ENCODE data around the gene MVB12B.

The MVB12B gene

DNA sequence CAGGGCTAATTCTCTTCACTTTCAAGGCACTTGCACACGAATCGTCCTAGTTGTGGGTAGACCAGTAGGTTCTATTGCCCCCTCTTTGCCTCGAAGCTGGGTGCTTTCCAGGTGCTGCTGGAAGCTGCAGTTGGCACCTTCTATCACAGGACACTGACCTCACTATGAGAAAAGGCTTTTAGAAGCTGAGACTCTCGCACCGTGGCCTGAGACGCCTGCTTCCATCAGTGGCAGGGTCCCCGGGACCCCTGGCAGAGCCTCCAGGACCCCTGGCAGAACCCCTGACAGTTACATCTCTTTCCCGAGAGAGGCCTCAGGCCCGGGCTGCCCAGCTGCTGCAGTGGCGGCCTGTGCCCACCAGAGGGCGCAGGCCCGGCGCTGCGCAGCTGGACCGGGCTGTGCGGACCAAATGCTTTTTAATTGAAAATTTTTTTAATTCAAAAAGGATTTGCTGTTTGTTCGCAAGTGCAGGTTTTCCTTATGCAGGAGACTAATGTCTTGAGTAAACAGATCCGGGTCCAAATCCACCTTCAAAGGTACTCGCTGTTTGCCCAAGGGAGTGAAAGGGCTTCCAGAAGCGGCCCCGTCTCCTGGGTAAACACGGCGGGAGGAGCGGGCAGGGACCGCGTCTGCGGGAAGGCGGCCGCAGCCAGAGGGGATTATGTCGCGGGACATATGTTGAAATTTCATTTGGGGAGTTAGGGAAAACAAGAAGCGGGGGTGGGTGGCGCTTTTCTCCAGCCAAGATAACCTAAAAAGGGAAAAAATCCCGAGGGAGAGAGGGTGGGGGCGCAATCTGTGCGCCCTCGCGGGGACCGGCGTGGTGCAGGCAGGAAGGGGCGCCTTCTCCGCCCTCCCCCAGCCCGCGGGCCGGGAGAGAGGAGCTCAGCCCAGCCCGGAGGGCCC, 172.6 kb downstream of the MVB12B start:
- DNase-seq = peak; percentile 81

DNA sequence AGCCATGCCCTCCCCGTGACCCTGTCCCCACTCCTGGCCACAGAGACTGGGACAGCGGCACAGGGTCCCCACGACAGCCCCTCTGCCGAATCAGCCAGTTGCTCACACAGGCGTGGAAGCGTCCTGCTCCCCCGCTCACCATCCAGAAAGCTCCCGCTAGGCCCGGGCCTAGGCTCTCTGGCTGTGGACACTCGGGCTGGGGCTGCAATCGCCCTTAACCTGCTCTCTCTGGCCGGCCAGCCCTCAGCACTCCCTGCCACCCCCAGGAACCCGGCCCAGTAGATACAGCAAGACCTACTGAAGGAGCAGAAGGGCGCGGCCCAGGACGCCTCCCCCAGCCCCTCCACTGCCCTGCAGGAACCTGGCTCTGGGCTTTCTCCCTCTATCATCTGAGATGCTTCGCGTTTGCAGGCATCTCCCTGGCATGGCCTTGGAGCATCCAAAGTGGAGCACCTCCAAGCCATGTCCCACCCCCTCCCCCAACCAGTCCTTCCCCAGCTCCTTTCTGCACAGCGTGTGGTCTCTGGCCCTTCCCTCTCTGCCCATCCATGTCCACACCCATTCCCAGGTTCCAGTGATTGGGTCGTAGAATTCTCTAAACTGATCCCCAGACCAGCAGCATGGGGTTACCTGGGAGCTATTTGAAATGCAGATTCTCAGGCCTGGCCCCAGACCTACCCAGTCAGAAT, 173.4 kb downstream of the MVB12B start:
- DNase-seq = no peak

DNA sequence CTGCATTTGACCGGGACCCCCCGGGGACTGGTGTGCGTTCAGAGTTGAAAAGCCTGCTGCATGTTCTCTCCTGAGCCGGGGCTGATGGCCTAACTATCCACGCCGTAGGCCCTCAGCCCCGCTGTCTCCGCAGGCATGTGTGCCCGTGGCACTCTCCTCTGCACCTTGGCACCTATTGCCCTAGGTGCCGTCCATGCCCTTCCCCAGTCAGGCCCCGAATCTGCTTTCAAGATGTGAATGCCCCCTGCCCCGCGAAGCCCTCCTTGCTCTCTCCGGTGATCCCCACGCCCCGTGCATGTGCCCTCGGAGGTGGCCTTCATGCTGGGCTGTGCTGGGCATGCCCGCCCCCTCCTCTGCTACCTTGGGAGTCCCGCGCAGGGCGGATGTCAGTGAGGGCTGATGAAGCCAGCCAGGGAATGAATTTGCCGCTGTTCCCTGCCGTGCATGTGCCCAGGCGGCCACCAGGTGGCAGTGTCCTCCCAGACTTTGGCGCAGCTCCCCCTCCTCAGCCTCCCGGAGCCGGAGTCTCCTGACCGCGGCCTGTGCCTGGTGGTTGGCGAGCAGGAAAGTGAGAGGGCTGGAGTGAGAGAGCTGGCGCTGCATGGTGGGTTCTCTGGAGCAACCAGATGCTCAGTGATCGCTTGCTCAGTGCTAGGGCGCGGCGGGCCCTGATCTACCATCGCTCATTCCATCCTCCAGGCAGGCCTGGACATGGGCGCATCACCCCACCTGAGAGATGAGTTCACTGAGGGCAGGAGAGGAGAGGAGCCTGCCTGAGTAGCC, 174.2 kb downstream of the MVB12B start:
- DNase-seq = peak; percentile 92

DNA sequence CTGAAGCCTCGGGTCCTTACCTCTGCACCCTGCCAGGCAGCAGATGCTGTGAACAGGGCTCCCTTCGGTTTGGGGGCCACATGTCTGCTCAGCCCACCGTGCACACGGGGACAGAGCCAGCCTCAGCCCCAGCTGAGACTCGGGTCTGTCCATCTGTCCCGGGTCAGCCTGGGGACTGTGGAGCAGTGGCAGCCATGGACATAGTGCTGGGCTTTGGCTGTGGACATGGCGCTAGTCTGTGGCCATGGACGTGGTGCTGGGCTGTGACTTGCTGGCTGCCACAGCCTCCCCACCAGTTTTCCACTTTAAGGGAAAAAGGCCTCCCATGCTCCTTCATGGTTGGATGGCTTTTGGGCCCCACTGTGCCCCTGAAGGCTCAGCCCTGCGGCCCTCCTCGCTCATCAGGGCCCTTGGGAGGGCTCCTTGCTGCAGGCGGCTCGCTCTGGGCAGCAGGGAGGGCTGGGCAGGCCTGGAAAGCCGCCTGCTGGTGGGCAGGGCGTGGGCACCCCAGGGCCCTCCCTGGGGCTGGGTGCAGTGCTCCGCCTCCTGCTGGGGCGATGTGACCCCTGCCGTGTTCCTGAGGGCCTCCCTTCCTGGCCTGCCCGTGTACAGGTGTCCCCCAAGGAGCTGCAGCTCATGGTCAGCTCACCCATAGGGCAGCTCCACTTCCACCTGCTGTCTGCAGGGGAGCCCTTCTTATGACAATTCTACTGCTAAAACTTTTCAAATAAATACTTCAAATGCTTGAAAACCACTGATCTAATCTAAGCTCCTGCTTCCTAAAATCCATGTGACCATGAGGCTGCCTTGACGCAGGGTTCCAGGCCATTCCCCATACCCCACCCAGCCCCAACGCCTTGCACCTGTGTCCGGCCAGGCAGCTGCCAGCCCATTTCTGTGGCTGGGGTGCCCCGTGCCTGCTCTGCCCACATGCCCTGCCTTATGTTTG, 175.0 kb downstream of the MVB12B start:
- DNase-seq = no peak

DNA sequence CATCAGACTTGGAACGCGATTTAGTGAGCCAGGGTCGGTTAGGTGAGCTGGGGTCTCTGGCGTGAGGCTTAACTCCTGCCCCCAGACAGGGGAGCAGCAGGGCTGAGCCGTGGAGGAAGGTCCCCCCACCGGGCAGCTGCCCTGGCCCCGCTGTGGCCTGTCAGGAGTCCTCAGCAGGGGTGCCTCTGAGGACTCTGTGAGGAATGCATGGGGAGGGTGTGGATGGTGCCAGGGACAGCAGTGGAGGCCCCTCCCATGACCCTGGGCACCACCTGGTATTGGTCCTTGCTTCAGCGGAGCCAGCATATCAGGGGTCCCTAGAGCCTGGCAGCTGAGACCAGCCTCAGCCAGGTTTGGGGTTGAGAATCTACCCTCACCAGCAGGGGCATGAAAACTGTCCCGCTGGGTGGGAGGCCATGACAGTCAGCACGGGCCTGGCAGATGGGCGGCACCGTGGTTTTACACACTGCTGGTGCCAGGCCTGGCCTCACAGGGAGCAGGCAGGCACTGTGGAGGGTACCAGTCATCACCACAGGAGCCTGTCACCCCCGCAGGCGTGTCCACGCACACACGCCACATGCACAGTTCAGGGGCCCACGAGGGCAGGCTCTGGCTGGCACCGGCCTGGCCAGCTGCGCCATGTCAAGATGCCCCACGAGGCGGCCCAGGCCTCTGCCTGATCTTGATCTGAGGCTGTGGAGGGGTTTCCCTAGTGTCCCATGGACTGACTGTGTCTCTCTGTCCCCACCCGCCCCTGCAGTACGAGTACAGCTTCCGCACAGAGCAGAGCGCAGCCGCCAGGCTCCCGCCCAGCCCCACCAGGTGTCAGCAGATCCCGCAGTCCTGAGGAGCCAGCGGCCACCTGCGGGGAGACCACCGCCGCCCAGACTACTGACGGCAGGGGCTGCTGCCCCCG, 176.0 kb downstream of the MVB12B start:
- DNase-seq = no peak

DNA sequence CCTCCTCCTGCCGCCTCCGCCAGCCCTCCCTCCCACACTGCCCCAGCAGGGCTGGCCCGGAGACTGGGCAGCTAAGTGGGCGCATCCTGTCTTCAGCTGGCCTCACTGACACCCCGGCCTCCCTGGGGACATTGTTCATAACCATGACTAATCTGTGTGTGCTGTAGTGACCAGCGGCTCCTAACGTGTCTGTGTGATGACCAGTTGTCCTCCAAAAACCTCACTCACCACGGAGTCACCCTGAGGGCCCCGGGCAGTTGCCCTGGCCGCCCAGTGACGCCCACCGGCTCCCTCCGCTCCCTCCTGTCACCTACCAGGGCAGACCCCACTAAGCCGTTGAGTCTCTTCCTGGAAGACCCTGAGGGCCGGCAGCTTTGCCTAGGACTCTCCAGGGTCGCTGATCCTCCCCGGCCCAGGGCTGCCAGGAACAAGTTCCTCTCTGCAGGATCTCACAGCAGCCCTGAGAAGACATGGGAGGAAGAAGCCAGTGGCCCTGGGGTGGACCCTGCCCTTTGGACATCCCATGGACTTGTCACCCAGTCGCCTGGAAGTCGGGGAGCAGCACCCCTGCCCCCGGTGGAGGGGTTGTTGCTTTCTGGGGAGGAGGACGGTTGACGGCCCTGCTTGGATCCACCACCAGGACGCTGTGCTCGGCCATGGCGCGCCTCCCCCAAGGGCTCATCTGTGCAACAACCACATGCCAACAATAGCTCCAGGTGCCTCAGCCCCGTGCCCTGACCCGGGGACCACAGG, 176.9 kb downstream of the MVB12B start:
- DNase-seq = no peak

DNA sequence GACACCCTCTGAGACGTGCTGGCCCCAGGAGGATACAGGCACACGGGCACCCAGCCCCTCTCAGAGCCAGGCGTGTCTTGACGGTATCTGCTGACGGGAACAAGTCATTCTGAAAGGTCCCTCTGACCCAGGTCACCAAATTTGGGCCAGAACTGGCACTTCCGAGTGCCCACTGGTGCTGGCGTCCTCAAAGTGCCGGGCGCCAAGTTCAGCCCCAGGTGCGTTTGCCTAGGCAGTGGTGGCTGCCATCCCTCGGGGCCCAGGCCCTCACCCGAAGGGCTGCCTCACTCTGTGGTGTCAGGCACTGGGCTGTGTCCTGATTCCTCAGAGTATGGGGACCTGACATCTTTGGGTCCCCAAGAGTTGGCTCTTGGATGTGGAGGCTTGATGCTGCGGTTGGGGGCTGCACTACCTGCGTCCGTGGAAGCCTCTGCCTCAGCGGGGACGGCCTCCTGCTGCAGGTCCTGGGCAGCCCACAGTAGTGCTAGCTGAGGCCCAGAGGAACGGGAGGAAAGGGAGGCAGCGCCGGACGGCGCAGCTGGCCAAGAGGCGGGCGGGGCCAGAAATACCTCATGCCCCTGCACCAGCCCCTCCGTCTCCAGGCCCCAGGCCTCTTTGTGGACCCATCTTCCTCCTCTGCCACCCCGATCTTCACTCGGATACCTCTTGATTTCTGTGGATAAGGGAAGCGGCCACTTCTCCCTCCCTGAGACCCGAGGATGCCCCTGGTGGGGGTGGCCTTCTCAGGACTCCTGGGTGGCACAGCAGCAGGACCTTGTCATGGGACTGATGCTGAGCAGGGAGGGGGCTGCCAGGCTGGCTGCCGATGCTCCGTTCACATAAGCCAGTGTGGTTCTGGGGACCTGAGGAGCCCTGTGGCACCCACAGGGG, 177.7 kb downstream of the MVB12B start:
- DNase-seq = no peak

DNA sequence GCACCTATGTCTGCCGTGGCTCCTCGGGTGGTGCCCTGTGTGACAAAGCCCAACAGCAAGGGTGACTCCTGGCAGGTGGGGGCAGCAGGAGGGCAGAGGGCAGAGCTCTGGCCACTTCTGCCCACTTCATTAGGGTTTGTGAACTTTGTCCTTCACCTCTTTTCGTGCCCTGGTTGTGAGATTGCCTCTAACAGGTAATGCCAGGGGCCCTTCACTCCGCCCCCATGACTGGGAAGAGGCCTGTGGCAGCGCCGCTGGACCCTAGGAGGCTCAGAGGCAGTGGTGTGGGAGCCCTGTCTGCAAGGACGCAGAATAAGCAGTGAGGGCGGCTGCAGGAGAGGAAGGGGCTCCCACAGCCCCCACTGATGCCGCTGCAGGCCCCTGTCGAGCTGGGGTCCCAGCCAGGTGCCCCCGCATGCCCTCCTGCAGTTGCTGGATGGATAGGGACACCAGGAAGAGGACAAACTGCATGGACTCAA, 178.4 kb downstream of the MVB12B start:
- no peak for DNase-seq

DNA sequence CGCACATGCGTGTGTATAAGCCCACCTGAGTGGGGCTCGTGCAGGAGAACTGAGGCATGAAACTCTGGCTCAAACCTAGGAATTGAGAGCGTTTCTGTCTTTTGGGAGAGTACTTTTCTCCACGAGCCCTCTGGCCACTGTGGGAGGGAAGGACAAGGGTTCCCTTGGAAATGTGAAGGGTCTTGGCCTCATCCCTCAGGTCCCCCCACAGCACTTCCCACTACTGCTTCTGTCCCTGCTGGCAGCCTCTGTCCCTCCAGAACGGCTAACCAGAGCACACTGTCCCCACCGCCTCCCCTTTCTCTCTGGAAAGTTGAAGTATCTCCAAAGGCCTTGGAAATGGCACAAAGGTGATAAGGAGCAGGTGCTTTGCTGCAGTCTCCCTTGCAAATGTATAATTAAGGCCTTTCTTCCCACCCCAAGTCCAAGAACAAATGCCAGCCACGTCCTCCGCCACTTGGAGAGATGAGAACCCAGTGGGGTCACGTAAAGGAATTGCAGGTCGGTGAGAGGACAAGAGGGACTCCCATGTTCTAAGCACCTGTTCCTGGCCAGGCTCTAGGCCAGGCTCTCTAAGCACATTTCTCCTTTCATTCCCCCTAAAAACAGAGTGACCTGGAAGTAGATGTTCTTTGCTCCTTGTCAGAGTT, 179.2 kb downstream of the MVB12B start:
- no peak for DNase-seq

DNA sequence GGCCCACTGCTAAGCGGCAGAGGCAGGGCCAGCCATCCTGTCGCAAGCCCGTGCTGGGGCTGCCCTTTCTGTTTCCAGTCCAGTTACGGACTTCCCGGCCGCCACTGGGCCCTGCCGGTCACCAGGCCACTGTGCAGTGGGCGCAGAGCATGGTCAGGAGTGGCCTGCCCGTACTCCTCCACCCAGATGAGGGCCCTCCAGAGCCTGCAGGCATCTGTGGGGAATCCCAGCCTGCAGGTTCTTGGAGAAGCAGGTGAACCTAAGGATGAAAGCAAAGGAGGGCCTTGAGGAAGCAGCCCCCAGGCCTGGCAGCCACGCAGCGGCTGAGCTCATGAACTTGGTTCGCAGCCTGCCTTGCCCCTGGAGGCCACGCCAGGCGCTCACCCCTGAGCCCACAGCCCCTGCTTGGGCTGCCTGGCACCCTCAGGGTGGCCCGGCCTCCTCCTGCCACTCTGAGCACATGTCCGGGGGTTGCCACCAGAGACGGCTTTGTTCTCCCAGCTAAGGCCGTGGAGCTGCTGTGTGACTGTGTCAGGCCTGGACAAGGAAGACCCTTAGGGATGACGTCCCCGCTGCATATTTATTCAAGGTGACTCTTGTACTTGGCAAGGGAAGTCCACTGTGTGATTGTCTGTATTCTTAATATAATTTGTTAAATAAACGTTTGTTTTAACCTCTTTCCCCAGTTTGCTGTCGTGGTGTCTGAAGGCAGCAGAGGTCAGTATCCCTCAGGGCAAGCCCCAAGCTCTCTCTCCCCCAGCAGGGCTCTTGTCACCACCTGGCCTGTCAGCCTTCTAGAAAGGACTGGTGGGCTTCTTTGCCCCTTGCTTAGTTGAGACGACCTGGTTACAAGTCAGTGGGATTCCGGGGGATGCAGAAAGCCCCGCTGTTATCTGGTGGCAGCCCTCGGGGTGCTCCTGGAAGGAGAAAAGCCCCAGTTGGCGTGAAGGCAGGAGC, 180.0 kb downstream of the MVB12B start:
- DNase-seq = no peak

DNA sequence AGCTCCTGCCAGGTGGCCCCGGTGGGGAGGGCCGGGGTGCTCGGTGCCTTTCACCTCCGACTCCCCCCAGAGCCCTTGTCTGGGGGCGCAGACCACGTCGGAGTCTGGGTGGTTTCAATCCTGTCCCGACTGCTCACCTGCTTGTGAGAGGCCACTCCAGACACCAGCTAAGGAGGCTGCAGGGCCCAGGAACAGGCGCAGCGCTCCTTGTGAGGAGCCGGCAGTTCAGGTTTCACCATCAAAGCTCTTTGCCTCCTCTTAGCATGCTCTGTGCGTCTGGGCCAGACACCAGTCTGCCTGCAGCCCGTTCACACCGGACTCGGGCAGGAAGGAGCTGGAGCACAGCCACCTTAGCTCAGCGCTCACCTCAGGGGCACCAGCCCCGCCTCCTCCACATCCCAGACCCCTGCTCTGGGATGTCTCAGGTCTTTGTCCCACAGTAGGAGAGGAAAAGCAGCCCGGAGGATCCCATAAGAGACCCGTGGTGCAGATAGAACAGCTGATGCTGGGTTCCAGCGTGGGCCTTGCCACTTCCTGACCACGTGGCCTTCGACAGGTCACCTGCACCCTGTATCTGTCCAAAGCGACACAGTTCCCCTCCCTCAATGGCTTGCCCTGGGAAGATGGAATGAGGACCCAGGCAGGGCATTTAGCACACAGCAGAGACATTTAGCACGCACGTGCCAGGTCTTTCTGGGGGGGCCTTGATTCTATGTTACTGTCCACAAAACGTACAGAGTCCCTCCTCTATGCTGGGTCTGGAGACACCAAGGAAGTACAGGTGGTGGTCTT, 180.9 kb downstream of the MVB12B start:
- no peak for DNase-seq

DNA sequence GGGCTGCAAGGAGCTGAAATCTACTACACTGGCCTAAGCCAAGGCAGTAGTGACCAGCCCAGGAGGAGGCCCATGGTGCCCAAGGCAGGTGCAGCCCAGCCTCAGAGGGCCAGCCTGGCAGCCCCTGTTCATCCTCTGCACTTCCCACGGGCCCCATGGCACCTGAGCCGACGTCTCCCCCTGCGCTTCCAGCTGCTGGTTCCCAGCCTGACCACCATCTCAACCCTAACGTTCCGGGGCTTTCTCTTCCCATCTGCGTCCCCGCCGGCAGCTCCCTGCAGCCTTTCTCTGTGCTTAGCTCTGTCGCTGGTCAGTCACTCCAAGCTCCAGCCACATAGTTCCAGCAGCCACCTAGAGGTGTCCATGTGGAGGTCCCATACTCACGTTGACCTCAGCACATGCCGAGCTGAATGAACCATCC, 181.6 kb downstream of the MVB12B start:
- no peak for DNase-seq

DNA sequence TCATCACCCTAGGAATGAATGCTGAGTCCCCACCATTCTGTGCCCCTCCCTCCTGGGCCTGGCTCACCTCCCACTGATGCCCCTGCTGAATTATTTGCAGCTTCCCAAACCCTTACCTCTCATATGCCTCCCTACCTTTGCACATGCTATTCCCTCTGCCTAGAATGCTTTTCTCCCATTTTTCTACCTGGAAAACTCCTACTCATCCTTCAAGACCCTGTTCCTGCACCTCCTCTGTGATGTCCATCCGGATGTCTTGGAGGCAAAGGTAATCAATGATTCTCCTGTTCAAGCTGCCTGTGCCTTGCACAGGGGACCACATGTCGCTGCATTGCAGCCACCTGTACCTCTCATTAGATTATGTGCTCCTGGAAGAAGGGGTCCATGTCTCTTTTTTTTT, 182.3 kb downstream of the MVB12B start:
- no peak for DNase-seq

DNA sequence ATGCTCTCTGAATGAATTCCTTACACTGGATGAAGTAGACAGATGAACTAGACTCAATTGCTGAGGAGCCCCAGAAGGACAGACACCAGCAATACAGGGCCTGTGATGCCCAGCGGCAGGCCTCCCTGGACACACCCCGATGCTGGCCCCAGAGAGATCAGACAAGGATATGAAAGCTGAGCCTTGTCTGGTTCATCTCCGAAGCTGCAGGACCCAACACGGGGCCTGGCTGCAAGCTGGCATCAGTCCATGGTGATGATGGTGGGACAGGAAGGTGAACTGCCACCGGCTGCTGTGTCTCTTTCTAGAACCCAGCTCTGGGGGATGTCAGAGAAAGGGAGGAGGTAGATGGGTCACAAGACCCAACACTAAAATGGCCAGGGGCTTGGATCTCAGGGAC, 183.1 kb downstream of the MVB12B start:
- no peak for DNase-seq

DNA sequence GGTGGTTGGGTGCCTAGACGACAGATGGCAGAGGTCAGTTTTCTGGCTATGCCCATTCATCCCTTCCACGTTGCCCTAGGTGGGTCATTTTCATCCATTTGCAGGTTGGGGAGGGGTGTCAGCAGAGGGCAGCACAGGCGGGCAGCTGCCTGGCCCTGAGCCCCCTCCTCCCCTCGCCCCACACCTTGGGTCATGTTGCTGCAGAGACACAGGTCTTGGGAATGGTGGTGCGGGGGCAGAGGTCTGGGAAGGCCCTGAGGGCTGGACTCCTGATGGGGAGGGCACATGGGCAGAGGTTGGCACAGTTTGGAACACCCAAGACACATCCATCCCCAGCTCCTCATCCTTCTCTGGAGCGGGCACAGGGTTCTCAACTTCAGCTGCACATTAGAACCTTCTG, 183.9 kb downstream of the MVB12B start:
- DNase-seq = no peak

DNA sequence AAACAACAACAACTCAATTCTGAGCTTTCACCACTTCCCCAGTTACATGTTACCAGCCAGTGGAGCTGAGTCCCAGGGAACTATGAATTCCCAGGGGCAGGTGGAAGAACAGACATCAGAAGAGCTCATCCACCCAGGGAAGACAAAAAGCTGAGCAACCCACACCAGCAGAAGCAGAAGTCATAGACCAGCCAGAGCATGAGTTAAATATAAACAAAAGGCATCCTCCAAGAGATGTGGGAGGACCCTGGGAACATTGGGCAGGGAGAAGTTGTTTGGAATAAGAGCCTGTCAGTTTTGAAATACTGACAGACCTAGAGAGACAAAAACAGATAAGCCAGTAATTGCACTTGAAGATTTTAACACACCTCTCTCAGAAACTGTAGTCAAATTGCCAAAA, 184.8 kb downstream of the MVB12B start:
- DNase-seq = no peak
